ENCODE results near the gene MYCBP2.

- TF ChIP-seq YY1 (IDR thresholded peaks at IDR 0.05; ENCODE audit: insufficient read depth, insufficient read length) (no peak), SUZ12 (IDR thresholded peaks at IDR 0.05; ENCODE audit: extremely low read depth, insufficient read depth, insufficient read length) (no peak), ZNF274 (IDR thresholded peaks at IDR 0.05; ENCODE audit: low read depth, low read length) (no peak)
Observed at GRCh38 chr13:77290342-77290741, 36.6 kb downstream of the MYCBP2 start.
